GM19468 (cell line): ENCODE data around the gene ABCA3.

ENCODE experiments used
- ATAC-seq: cut with Tn5 transposase; IDR thresholded peaks from one replicate; pipeline ENCODE4 v1.9.1; 2021; ENCODE audit warnings: mild to moderate bottlenecking, moderate library complexity, moderate number of reproducible peaks; ENCODE audit not compliant: unreplicated experiment; ENCODE audit errors: extremely low read depth

Gene ABCA3

GRCh38 chr16:2238150-2238837 is 102.2 kb downstream of the ABCA3 start:
- ATAC-seq = no peak

GRCh38 chr16:2237493-2238149 is 102.9 kb downstream of the ABCA3 start:
- ATAC-seq = no peak

DNA sequence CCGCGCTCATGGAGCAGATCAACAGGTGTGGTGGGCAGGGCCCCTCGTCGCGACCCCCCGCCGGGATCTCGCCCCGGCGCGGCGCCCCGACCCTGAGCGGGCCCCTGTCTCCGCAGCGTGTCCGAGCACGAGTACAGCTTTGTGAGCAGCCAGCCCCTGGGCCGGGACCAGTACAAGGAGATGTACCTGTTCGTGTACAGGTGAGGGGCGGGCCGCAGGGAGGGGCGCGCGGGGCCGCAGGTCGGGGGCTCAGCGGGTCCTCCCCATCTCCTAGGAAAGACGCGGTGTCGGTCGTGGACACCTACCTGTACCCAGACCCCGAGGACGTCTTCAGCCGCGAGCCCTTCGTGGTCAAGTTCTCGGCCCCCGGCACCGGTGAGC is 103.4 kb downstream of the ABCA3 start:
- ATAC-seq = no peak

DNA sequence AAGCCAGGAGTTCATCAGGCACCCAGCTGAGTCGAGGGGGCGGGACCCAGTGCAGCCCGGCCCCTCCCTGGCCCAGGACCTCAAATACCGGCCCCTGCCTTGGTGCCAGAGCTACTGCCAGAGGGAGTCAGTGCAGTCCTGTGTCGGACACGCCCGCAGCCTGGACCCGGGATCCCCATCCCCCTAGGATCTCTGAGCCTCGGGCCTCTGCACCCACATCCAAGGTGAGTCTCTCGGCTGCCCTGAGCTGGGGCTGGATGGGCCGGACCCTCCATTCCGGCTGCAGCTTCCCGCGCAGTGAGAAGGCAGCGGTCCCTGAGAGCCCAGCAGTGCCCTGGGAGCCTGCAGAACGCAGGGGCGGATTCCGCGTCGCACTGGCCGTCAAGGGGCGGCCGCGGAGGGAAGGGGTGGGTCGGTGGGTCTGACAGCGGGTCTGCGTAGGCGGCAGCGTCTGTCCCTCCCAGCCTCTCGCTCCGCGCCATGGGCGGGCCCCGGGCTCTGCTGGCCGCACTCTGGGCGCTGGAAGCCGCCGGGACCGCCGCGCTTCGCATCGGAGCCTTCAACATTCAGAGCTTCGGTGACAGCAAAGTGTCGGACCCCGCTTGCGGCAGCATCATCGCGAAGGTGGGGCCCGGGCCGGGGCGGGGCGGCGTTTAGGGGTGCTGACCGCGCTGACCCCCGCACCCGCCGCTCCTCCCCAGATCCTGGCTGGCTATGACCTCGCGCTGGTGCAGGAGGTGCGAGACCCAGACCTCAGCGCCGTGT is 104.0 kb downstream of the ABCA3 start, which contains the start of gene DNASE1L2:
TSS of gene DNASE1L2 (plus strand) at position 108 of the 765 bp plus-strand sequence. CDS start at position 481, 373 bp downstream.
- ATAC-seq = no peak

DNA sequence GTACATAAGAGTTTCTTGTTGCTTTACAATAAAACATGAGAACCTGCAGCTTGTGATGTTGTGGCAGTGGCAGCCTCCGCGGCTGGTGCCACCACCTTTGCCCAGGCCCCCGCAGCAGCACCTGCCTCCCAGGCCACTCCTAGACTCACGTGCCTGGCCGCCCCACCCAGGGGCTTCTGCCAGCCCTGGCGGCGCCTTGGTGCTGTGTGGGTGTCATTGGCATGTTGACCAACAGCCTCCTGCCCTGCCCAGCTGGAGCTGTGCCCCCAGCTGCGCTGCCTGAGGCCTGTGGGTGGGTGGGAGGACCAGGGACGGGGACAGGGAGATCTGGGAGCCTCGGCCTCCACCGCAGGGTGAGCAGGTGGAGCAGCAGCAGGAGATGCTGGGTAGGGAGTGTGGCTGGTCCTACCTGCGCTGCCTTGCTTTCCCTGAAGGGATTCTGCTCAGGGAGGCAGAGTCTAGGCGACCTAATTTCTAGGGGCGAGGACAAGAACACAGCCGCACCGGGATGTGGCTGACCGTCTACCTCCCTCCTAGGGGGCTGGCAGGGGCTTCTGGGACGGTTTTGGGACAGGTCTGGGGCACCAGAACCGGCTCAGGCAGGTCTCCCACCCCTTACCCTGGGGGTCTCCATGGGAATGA is 104.7 kb downstream of the ABCA3 start:
- no peak for ATAC-seq

DNA sequence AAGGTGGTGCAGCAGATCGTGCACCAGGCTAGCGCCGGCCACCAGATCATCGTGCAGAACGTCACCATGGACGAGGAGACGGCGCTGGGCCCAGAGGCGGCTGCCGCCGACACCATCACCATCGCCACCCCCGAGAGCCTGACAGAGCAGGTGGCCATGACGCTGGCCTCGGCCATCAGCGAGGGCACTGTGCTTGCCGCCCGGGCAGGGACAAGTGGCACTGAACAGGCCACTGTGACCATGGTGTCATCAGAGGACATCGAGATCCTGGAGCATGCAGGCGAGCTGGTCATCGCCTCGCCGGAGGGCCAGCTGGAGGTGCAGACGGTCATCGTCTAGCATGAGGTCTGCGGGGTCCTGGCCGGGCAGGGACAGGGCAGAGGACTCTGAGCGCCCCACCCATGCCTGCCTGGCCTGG is 105.3 kb downstream of the ABCA3 start:
- no peak for ATAC-seq

DNA sequence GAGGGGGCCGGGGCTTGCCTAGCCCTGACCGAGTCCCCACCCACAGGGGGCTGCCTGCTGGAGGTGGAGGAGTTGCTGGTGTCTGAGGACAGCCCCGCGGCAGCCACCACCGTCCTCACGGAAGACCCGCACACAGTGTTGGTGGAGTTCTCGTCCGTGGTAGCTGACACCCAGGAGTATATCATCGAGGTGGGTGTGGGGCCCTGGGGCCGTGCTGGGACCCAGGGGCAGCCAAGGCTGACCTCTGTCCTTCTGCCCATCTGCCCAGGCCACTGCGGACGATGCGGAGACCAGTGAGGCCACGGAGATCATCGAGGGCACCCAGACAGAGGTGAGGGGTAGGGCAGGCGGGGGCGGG is 105.7 kb downstream of the ABCA3 start:
- ATAC-seq = no peak

DNA sequence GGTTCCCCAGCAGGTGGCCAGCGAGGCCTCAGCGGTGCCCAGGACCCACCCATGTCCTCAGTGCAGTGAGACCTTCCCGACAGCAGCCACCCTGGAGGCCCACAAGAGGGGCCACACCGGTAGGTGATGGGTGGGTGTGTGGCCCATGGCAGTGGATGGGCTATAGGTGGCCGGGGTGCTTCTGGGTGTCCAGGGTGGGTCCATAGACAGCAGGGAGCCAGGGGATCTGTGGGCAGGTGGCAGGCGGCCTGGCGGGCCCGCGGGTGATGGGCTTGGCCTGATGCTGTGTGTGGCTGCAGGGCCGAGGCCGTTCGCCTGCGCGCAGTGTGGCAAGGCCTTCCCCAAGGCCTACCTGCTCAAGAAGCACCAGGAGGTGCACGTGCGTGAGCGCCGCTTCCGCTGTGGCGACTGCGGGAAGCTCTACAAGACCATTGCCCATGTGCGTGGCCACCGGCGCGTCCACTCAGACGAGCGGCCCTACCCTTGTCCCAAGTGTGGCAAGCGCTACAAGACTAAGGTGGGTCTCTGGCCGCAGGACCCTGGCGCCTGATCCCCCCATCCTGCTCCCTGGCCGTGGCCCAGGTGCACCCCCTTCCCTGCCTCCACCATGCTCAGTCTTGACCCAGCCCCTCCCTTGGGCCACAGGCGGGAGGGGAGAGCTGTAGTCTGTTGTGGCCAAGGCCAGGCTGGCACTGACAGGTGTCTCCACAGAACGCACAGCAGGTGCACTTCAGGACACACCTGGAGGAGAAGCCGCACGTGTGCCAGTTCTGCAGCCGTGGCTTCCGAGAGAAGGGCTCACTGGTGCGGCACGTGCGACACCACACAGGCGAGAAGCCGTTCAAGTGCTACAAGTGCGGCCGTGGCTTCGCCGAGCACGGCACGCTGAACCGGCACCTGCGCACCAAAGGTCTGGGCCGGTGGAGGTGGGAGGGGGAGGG is 106.4 kb downstream of the ABCA3 start:
- ATAC-seq = no peak

DNA sequence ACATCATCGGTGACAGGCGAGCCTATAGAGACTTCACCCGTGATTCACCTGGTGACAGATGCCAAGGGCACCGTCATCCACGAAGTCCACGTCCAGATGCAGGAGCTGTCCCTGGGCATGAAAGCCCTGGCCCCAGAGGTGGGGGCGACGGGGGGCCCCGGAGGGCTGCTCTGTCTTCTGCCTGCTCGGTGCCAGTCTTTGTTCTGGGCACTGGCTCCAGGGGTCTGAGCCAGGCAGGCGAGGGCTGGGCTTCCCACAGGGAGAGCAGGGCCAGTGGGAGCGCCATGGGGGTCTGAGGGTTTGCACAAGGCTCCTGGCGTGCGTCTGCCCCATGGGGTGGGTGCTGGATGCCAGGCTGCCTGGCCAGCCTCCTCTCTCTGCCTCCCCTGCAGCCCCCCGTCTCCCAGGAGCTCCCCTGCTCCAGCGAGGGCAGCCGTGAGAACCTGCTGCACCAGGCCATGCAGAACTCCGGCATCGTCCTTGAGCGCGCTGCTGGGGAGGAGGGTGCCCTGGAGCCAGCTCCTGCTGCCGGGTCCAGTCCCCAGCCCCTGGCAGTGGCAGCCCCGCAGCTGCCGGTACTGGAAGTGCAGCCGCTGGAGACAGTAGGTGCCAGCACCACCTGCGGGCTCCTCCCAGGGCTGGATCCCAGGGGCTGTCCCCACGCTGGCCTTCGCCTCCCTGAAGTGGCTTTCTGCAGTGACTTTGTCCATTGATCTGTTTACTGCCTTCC is 107.3 kb downstream of the ABCA3 start:
- ATAC-seq = no peak

DNA sequence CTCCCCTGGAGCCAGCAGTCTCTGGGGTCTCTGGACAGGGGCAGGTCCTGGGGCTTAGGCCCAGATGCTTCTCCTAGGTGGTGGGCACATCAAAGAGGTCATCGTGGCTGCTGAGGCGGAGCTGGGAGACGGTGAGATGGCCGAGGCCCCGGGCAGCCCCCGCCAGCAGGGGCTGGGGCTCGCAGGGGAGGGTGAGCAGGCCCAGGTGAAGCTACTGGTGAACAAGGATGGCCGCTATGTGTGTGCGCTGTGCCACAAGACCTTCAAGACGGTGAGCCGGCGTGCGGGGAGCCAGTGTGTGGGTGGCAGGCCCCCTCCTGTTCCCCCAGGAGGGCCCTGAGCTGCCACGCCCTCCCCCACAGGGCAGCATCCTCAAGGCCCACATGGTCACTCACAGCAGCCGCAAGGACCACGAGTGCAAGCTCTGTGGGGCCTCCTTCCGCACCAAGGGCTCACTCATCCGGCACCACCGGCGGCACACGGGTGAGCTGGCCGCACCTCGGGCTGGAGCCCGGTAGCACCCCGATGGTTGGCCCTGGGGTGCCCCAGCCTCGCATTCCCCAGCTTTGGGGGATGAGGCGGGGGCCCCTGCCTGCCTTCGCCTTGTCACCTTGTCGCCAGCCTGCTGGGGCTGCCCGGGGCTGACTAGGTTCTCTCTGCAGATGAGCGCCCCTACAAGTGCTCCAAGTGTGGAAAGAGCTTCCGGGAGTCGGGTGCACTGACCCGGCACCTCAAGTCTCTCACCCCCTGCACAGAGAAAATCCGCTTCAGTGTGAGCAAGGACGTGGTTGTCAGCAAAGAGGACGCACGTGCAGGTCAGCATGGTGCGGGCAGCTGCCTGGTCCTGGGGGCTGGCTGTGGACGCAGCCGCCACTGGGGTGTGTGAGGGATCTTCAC is 108.2 kb downstream of the ABCA3 start:
- no peak for ATAC-seq

- no peak for ATAC-seq
These were observed 109.3 kb downstream of the ABCA3 start for GRCh38 chr16:2231016-2231931.

GRCh38 chr16:2230376-2230775 is 110.2 kb downstream of the ABCA3 start:
- no peak for ATAC-seq

DNA sequence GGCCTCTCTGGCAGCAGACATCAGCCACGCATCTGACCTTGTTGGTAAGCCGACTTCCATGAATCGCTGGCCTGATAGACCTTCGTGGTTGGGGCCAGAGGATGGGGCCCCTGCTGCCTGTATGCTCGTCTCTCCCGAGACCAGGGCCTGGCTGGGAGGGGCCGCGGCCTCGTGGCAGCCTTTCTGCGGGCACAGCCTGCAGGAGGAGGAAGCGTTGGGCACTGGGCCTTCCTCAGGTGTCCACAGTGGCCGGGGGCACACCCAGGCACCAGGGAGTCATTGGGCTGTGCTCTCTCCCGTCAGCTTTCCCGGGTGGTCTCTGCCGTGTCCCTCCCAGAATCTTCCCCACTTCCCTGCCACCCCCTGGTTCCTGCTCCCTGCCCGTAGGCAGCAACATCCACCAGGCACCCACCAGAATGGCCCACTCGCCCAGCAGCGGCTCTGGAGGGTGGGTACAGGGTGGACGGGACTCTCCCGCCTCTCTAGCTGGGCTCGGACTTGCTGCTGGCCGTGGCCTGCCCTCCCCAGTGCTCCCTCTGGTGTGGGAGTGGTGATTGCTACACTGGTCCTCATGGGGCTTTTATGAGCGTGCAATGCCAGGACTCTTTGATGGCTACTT is 110.8 kb downstream of the ABCA3 start:
- no peak for ATAC-seq

DNA sequence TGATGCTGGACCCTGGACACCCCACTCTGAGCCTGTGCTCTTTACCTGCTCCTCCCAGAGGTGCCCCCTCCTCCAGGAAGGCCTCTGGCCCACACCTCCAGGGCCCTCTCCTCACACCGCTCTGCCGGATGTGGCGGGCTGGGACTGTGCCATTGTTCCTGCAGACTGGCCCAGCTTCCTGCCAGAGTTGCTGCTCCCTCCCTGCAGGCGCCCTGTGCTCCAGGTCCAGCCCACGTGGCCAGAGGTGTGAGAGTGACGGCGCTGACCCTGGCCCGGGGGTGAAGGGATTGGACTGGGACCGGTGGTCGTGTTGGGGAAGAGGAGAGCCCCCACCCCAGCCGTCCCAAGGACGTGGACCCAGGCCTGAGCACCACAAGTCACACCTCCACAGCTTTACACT is 111.4 kb downstream of the ABCA3 start:
- ATAC-seq = no peak

GRCh38 chr16:2228161-2228824 is 112.2 kb downstream of the ABCA3 start:
- ATAC-seq = no peak

DNA sequence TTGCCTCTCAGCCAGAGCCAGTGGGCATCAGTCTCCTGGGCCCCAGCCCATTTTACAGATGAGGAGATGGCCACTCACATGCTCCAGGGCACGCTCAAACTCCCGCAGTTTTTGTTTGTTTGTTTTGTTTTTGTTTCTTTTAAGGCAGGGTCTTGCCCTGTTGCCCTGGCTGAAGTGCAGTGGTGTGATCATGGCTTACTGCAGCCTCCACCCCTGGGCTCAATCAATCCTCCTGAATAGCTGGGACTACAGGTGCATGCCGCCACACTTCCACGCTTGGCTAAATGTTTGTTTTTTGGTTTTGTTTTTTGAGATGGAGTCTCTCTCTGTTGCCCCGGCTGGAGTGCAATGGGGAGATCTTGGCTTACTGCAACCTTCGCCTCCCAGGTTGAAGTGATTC is 113.6 kb downstream of the ABCA3 start:
- no peak for ATAC-seq
